HG03280 (cell line): ENCODE results near the gene IL17REL.

Experiments used
- ATAC-seq: cut with Tn5 transposase; IDR thresholded peaks from one replicate; pipeline ENCODE4 v1.9.1; 2021; ENCODE audit warnings: mild to moderate bottlenecking, moderate library complexity; ENCODE audit not compliant: unreplicated experiment

IL17REL gene

GRCh38 chr22:50012211-50013181, at the start of gene IL17REL:
Gene IL17REL (minus strand): TSS chr22:50012765. CDS start chr22:50012646, 119 bp downstream.
- no peak for ATAC-seq

GRCh38 chr22:50061824-50062355, 49.3 kb upstream of the IL17REL start:
- ATAC-seq: no peak

GRCh38 chr22:50061141-50061823, 48.7 kb upstream of the IL17REL start:
- no peak for ATAC-seq

- no peak for ATAC-seq
These were observed 48.0 kb upstream of the IL17REL start for GRCh38 chr22:50060441-50061140.

- no peak for ATAC-seq
These were observed 47.3 kb upstream of the IL17REL start for GRCh38 chr22:50059881-50060262.

GRCh38 chr22:50058906-50059880, 46.6 kb upstream of the IL17REL start:
- ATAC-seq: no peak

GRCh38 chr22:50058061-50058905, 45.7 kb upstream of the IL17REL start, which contains the start of gene TTLL8:
Gene TTLL8 (minus strand): TSS chr22:50058298.
- no peak for ATAC-seq

GRCh38 chr22:50057278-50058060, 44.9 kb upstream of the IL17REL start:
- no peak for ATAC-seq

GRCh38 chr22:50056214-50056972, 43.8 kb upstream of the IL17REL start:
- no peak for ATAC-seq

- ATAC-seq: no peak
These were observed 41.3 kb upstream of the IL17REL start for GRCh38 chr22:50053861-50054260.

- ATAC-seq: no peak
These were observed 39.4 kb upstream of the IL17REL start for GRCh38 chr22:50051930-50052329.

- ATAC-seq: no peak
These were observed 37.0 kb upstream of the IL17REL start for GRCh38 chr22:50049299-50050195.

- ATAC-seq: no peak
These were observed 36.3 kb upstream of the IL17REL start for GRCh38 chr22:50048836-50049235.

GRCh38 chr22:50048061-50048765, 35.6 kb upstream of the IL17REL start:
- ATAC-seq: no peak

- ATAC-seq: no peak
These were observed 34.8 kb upstream of the IL17REL start for GRCh38 chr22:50047346-50047745.
